Parietal lobe (tissue), 2 donors: ENCODE results near the gene TRIM16. TPM values are rescaled to one million over a fixed set of nuclear protein-coding genes. Genes with fewer than 3 reads are reported as not detected.

Experiments used
- small RNA-seq: library from RNA; depleted of rRNA; stranded (forward); fragments of <200 nt; gene quantifications from one replicate; pipeline ENCODE3, GENCODE V24; 2014; ENCODE audit warnings: low replicate concordance
- total RNA-seq: library from RNA; depleted of rRNA; stranded (reverse); fragments of >200 nt; gene quantifications from one replicate; pipeline ENCODE4 v1.2.3, GENCODE V29; 2014

TRIM16 gene
- total RNA-seq: 44.1 TPM

GRCh38 chr17:15683824-15684478 lies at the start of gene TRIM16:
TSS of gene TRIM16 (minus strand) at chr17:15684311. CDS start at chr17:15651609, 32,702 bp downstream.

GRCh38 chr17:15731900-15732299 lies 47.8 kb upstream of the TRIM16 start, which contains the start of gene TBC1D26:
TSS of gene TBC1D26 (plus strand) at chr17:15732283. CDS start at chr17:15735349, 3,066 bp downstream.

GRCh38 chr17:15699413-15699924 lies 15.4 kb upstream of the TRIM16 start, which contains the start of gene ZNF286A:
TSS of gene ZNF286A (plus strand) at chr17:15699752. CDS start at chr17:15700330, 578 bp downstream.

GRCh38 chr17:15619331-15620058 lies 64.6 kb downstream of the TRIM16 start, which contains the start of gene FBXW10B:
TSS of gene FBXW10B (minus strand) at chr17:15619704. CDS start at chr17:15619512, 192 bp downstream.

Small RNAs within 50 kb of the gene (small RNA-seq; reads per million reads assigned to genes)
- not detected for gene AC005838.1
- not detected for gene ZNF29P

Other genes with a start within 250 kb of the TRIM16 start
- gene CDRT4, start 216.7 kb downstream of the TRIM16 start, total RNA-seq: 45.1 TPM
- gene TVP23C, start 120.8 kb downstream of the TRIM16 start, total RNA-seq: 169 TPM
- 3.1 TPM for gene FBXW10B, start 64.6 kb downstream of the TRIM16 start, total RNA-seq
- 189 TPM for gene ZNF286A, start 15.4 kb upstream of the TRIM16 start, total RNA-seq
- gene TBC1D26, start 48.0 kb upstream of the TRIM16 start, total RNA-seq: 4.4 TPM